Fibroblast of mammary gland (primary cell): Measurements from ENCODE around the gene ACTA2.

Experiments used
- DNase-seq: peaks from one replicate; pipeline ENCODE4 v3.0.0-alpha.2; 2010; ENCODE audit warnings: low read depth
- H3K4me3 ChIP-seq: 2 replicates; pipeline ENCODE4 v1.5.1; 2011; ENCODE audit warnings: low read depth, mild to moderate bottlenecking, low read length, moderate library complexity; ENCODE audit not compliant: control insufficient read depth
- TF ChIP-seq, protein P1 (sequence below): conservative IDR thresholded peaks from 2 replicates; pipeline ENCODE4 v1.5.1; 2011; ENCODE audit warnings: low read depth, low read length, inconsistent platforms; ENCODE audit not compliant: control insufficient read depth, insufficient read depth

Gene ACTA2

GRCh38 chr10:88919041-88919440 is 33.5 kb downstream of the ACTA2 start:
- no peak overlapping the region for H3K4me3 ChIP-seq
- no peak for DNase-seq
- TF ChIP-seq, protein P1, sequence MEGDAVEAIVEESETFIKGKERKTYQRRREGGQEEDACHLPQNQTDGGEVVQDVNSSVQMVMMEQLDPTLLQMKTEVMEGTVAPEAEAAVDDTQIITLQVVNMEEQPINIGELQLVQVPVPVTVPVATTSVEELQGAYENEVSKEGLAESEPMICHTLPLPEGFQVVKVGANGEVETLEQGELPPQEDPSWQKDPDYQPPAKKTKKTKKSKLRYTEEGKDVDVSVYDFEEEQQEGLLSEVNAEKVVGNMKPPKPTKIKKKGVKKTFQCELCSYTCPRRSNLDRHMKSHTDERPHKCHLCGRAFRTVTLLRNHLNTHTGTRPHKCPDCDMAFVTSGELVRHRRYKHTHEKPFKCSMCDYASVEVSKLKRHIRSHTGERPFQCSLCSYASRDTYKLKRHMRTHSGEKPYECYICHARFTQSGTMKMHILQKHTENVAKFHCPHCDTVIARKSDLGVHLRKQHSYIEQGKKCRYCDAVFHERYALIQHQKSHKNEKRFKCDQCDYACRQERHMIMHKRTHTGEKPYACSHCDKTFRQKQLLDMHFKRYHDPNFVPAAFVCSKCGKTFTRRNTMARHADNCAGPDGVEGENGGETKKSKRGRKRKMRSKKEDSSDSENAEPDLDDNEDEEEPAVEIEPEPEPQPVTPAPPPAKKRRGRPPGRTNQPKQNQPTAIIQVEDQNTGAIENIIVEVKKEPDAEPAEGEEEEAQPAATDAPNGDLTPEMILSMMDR: no peak

DNA sequence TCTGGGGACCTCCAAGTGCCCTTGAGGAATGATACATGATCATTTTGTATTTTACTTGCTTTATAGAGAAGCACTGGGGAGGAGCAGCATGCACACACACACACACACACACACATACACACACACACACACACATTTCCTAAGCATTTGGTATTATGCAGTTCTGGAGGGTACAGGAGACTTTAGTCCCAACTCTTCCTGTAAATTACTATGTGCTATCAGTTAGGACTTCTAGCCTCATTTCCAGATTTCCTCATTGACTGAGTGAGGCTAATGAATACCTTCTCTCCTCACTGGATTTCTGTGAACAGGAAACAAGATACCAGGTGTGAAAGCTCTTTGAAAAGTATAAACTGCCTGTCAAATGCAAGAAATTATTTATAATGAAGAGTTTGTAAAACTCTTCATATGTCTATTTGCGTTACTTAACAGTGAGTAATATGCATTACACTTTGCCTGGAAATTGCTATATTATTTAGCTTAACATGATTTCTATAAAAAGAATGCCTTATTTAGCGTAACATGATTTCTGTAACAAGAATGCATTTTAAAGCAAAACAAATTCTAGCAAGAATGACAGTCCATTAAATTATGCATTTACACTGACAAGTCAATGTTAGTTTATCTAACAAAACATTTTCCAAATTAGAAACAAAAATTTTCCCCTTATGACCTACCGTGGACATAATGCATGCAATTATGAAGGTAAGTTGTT is 34.2 kb downstream of the ACTA2 start:
- no peak overlapping the region for H3K4me3 ChIP-seq
- TF ChIP-seq, protein P1: no peak
- no peak for DNase-seq

GRCh38 chr10:88916986-88917385 is 35.6 kb downstream of the ACTA2 start:
- TF ChIP-seq, protein P1: no peak
- DNase-seq: no peak
- no peak overlapping the region for H3K4me3 ChIP-seq

DNA sequence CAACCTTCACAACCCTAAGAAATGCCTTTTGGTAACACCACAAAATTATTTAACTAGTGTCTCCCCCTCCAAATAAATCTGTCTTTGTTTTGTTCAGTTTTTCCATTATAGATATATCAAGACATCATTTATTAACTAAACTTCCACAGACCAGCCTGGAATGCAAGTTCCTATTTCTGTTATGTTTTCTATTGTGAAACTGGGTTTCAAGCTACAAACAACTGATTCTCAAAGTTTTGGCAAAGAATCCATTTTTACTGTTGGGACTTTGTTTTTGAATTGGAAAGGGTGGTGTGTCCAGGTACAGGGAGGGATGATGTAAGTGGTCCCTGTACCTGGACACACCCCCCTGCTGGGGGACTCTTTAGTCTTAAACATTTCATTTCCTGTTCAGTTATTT is 36.3 kb downstream of the ACTA2 start:
- TF ChIP-seq, protein P1: no peak
- DNase-seq: no peak

DNA sequence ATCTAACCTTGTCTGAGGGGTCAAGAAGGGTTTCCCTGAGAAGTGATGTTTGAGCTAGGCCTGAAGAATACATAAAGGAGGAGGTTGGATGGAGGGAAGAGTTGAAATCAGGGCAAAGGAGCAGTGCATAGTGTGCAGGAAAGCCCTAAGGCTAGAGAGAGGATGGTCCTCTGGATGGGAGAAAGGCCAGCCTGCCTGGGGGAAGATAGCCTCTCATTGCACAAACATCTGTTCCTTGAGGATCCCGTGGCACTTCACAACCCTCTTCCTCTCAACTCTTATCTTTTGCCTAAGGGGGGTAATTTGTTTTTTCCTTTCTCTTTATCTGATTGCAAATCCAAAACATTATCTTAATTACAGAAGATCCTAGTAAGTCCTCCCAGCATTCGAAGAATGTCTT is 36.8 kb downstream of the ACTA2 start:
- TF ChIP-seq, protein P1: no peak
- no peak overlapping the region for H3K4me3 ChIP-seq
- no peak for DNase-seq

More for the DNA sequence above, 36.3 kb downstream of the ACTA2 start:
- no peak overlapping the region for H3K4me3 ChIP-seq

DNA sequence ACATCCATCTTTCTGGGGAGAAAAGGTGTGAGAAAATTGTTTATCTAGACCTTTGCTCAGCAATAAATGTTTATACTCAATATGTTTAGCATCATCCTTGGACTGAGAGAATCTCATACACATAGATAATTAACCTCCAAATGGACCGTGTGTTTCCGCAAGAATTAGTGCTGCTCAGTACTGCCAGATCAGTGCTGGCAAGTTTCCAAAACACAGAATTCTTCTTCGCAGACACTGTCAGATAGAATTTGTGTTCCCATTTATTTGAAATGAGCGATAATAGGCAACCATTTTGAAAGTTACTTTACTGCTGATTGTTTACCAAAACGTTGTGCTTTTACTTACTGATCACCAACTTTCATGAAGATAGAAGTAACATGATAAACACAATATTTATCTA is 38.8 kb downstream of the ACTA2 start:
- DNase-seq: no peak
- no peak overlapping the region for H3K4me3 ChIP-seq
- TF ChIP-seq, protein P1: no peak
